Right hindlimb (tissue), 1 donor: ENCODE results near the gene PGAP6.

Experiments
- DNase-seq: peaks from one replicate; pipeline ENCODE4 v3.0.0-alpha.2; 2018

The PGAP6 gene

DNA sequence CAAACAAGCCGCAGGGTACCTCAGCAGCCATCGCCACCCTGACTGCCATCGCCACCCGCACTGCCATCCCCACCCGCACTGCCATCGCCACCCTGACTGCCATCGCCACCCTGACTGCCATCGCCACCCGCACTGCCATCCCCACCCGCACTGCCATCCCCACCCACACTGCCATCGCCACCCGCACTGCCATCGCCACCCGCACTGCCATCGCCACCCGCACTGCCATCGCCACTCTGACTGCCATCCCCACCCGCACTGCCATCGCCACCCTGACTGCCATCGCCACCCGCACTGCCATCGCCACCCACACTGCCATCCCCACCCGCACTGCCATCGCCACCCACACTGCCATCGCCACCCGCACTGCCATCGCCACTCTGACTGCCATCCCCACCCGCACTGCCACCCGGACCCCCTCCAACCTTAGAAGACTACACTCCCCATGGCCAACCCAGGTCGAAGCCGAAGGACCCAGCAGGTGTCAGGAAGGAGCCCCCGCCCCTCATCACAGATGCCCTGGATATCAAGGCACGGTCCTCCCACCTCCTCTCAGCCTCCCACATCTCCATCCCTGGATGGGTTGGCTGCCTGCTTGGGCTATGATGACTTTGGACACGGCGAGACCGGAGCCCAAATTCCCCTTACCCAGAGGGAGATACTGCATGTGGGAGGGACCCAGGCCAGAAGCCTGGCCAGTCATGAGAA lies 3.5 kb downstream of the PGAP6 start:
- DNase-seq = peak; percentile 13

DNA sequence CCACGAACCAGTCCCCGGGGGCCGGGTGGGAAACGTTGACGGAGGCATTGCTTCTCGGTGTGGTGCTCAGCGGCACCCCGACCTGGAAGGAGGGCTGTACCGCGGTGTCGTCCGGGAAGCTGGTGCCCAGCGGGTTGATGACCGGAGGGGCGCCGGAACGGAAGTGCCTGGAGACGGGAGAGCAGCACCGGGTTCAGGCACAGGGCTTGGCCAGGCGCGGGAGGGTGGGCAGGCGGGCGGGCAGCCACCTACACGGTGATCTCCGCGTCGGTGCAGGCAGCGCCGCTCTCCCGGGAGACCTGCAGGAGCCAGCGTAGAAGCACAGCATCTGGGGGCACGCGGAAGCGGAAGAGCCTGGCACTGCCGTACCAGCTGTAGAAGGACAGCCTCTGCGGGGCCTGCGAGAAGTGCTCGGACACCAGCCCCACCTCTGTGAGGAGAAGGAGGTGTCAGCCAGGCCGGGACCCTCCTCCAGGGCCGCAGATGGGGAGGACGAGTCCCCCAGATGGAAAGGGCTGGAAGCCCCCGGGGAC lies 4.3 kb downstream of the PGAP6 start:
- peak; percentile 24 for DNase-seq

DNA sequence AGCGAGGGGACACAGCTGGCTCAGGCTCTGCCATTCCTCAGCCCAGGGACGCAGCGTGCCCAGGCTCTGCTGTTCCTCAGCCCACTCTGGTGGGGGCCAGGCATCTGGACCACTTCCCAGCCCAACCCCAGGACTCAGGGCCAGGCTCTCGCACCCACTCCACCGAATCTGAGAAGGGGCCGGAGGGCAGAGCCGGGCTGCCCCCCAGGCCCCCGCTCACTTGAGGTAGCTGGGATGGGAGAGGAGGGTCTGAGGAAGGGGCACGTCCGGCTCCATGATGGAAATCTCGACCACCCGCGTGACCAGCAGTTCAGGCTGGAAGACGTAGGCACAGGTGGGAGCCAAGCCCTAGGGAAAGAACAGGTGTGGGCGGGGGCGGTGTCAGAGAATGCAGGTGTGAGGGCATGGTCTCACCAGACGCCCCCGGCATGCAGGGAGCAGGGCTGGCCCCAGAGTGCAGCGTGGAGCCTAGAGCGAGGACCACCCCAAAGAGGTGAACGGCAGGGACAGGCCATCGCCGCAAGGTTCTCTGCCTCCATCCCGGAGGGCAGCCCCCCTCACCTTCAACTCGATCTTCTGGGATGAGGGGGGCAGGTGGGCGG lies 4.9 kb downstream of the PGAP6 start:
- no peak for DNase-seq

DNA sequence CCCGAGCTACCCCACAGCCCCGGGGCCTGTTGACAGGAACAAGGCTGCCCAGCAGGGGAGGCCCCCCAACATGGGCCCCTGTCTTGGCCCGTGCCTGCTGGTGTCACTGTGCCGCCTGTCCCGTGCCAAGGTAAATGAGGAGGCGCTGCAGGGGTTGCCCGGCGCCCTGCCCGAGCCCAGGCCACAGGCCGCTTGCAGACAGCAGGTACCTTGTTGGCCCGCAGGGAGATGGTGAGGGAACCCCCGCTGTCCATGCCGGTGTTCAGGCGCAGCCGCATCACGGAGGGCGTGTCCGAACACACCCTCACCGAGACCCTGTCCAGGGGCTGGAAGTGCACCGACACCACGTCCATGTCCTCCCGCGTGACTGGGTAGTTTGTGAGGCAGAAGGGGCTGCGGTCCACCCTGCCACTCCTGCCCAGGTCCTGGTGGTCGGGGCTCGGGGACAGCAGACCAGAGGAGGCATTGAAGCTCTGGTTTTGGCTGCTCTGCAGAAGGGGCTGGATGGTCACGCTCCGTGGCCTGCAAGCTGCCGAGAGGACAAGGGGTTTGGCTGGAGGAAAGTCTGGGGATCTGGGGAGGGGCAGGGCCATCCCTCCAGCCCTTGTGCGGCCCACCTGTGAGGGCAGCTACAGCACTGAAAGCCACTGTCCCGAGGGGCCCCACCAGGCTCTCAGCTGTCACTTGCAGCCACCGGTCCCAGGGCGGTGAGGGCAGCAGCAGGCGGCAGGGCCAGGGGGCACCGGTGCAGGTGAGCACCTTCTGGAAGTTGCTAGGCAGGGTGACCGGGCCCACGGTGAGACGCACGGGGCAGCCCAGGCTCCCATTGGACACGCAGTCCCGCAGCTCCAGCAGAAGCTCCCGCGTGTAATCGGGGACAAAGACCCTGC lies 5.6 kb downstream of the PGAP6 start:
- peak; percentile 21 for DNase-seq

DNA sequence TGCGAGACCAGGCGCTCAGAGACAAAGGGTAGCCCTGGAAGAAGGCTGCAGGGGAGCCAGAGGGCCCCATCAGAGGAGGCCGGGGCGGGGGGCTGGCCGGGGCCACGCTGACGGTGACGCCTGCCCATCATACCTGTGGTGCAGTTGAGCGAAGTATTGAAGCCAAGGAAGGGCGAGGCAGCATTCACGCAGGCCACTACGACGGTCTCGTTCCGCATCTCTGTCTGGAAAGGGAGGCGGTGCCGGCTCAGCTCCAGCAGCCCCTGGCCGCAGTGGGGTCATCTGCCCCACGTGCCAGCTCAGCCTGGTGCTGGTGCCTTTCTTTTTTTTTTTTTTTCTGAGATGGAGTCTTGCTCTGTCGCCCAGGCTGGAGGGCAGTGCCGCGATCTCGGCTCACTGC lies 6.6 kb downstream of the PGAP6 start:
- no peak for DNase-seq

DNA sequence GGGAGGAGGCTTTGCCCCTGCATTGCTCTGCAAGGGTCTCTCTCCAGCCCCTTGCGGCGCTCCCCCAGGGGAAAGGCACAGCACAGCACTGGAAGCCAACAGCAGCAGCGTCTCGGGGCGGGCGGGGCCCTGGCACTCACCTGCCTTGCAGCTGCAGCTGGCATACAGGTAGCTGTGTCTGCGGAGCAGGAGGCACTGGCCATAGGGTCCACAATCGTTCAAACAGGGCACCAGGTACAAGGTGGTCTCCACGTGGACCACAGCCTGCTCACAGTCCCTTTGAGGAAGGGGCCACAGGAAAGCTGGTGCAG lies 7.2 kb downstream of the PGAP6 start:
- peak; percentile 17 for DNase-seq

DNA sequence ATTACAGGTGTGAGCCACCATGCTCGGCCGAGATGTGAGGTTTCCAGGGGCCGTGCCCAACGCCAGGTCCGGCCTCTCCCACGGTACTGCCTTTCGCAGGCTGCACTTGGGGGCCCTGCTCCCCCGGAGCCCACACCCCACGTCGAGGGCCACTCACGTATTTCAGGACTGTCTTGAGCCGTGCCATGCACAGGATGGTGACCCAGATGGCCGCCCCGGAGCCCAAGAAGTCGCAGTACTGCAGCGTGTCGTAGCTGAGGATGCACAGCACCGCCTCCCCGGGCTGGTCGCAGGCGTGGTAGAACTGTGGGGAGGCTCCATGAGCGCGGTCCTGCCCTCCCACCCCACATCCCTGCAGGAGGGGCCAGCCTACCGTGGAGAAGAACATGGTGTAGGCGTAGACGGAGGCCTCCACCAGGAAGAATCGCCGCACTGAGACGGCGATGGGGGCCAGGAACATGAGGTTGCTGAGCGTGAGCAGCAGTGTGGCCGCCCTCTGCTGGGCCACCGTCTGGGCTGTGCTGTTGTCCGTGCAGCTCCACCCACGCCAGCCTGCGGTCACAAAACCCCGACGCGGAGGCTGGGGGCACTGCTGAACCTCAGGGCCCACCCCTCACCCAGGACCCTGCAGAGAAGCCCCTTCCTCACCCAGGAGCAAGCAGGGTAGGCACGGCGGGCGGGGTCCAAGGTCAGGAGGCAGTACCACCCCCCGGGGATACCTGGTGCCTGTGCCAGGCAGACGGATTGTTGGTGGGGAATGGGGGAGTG lies 7.7 kb downstream of the PGAP6 start:
- peak; percentile 18 for DNase-seq

DNA sequence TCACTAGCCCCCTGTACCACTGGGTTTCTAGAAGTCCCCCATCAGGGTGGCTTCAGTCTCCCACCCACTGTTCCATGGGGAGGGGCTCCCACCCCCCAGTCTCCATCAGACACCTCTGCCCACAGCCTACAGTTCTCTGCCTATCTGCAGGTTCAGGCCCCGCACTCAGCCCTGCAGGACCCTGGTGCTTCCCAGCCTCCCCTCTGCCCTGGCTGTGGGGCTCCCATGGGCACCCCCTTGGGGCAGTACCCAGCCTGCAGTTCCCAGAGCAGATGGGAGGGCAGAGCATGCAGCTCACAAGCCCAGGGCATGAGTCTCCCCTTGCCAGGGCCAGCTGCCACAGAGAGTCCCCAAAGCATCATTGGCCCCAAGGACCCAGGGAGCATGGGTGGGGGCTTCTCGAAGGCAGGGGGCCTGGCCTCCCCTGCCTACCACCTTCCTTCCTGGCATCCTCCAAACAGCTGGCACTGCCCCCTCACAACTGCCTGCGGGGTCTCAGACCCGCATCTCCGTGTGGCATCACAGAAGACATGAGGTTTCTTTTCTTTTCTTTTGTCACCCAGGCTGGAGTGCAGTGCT lies 8.7 kb downstream of the PGAP6 start:
- peak; percentile 17 for DNase-seq

DNA sequence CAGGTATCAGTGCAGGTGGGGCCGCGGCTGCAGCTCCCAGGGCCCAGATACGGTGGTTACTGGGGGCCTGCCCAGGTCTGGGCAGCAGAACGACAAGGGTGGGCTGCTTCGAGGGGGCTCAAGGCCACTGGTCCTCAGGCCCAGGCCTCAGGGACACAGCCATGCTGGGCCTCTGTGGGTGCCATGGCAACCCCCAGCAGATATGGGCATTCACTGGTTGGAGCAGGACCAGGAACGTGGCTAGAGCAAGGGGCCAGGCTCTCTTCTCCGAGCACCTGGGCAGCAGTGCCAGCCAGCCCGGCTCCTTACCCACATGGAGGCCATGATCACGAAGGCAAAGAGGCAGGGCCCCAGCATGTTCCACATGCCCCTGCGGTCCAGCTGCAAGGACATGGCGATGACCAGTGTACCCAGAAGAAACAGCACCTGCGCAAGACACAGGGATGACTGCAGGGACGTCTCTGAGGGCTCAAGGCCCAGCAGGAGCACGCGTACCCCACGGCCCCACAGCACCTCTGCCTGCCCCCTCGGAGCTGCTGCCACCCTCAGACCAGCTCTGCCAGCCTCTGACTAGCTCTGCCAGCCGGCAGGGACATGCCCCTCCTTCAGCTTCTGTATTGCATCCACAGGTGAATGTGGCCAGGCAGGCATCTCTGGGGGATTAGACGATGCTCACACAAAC lies 9.3 kb downstream of the PGAP6 start:
- DNase-seq = no peak

DNA sequence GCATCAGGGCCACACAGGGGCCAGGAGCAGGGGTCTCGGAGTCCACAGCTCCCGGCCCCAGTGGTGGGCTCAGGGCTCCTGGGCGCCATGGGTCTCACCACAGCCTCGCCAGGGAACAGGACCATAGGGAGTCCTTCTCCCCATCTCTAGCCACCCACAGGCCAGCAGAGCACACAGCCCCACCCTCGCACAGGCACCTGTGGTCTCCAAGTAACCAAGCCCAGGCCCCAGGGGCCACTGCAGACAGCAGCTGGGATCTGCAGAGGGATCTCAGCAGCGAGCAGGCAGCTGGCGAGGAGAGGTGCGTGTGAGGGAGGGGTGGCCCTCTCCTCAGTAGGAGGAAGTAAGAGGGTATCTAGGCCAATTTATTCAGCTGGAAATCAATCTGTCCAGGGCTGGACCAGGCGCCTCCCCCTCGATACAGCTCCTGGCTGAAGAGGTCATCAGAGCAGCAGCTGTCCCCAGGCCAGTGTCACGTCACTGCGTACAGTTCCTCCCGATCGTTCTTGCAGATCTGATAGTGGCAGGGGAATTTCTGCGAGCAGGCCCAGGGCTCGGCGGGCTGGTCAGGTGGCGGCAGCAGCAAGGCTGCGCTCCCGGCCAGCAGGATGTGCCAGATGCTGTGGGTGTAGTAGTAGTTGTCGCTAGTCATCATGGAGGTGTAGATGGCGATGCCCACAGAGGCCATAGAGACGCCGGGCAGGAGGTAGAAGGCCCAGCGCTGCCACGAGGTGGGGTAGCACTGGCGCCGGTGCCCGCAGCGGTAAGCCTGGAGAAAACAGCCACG lies 10.1 kb downstream of the PGAP6 start:
- peak; percentile 36 for DNase-seq

DNA sequence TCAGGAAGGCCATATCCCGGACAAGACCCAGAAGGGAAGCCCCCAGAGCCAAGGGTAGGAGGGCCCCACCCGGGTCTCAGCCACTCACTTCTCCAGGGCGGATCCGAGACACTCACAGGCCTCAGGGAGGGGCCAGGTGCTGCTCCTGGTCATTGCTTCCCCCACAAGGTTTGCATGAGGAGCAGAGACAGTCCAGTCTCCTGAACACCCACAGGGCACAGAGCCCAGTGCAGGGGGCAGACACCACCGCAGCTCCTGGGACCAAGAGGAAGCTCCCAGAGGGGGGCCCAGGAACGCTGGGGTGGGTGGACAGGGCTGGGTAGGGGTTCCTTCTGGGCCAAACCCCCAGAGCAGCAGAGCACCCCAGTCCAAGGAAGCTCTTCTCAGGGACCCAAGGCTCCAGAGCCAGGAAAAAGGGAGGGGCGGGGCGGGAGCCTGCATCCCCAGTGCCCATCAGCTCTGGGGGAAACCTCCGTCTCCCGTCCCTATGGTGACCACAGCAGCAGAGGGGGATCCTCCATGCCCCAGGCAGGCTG lies 10.7 kb downstream of the PGAP6 start:
- DNase-seq = peak; percentile 33

DNA sequence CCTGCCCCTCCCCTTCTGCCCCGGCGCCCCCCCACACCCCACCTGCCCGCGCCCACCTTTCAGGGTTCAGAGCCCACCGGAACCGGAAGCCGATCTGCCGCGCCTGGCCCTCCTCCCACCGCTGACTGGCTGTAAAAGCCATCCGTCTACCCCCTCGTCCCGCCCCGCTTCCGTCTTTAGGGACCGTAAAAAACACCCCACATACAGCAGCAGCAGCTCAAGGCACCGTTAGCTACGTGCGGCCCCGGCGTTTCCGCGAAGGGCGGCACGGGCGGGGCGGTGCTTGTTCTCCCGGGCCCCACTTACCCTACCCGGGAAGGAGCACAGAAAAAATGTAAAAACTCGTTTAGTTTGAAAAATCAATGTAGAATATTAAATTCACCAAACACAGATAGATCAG lies 11.3 kb downstream of the PGAP6 start, which contains the start of gene MRPL28:
Gene MRPL28 (minus strand): TSS at position 96 of the 400 bp plus-strand sequence. CDS start 320 bp downstream, outside the sequence.
- peak; percentile 97 for DNase-seq

DNA sequence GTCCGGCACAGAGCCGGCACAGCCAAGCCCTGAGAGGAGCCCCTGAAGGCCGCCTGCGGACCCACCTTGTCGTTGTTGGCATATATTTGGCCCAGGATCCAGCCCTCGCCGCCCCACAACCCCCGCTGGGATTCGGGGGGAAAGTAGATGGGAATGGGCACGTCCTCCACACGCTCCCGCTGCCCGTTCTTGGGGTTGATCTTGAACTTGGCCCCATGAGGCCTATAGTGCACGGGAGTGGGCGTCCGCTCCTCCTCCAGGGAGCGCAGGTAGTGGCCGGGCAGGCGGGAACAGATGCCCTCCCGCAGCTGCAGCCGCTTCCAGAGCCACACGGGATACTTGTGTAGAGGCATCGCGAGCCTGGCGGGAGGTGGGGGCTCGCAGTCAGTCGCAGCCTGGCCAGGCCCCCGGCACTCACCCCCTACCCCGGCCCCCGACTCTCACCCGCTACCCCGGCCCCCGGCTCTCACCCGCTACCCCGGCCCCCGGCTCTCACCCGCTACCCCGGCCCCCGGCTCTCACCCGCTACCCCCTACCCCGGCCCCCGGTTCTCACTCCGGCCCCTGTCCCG lies 11.8 kb downstream of the PGAP6 start:
- DNase-seq = peak; percentile 24

DNA sequence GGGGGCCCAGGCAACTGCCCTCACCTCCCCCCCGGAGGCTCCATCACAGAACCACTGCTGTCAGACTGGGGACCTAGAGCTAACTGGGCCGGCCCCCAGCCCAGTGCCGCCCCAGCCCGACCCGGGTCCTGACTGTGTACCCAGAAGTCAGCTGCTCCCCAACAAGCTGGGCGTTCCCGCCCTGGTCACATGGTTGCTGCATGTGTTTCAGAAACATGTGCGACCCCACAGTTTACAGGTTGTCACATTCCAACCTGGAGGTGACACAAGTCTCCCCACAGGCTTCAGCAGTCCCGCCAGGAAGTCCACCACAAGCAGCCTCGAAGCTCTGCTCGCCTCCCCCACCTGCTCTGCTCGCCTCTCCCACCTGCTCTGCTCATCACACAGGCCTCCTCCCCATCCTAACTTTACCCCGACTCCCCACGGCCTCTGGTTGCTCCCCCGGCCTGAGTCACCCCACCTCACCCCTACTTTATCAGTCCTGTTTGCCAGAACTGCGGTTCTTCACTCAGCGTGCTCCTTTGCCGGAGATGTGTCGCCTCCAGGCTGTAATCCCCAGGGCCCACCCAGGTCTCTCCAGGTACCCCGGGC lies 12.4 kb downstream of the PGAP6 start:
- DNase-seq = no peak

DNA sequence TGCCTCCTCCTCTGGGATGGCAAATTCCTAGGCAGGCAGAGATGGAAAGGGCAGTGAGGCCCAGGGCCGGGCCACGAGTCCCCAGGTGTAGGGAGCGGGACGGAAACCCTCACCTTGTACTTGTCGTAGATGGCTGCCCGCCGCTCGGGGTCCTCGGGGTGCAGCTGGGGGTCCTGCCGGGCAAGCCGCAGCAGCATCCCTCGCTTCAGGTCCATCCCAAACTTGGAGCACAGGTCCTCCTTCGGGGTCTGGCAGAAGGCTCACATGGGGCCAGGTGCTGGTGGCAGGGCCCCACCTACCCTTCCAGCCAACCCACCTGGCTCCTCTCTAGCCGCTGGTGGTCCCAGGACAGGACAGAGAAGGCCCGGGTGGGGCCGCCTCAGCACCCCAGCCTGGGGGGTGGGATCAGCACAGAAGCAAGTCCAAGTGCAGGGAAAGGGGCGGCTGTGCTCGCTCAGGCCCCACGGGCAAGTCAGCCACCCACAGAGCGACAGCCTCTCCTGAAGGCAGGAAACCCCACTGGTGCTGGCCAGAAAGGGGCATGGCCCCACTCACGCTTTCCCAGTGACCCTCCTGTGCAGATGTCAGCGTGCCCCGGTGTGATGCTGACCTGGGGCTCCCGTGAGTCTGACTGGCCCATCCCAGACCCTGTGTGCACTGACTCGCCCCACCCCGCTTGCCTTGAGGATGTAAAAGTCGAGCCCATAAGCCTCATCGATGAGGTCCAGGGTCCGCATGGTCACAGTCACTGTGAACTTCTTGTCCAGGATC lies 13.2 kb downstream of the PGAP6 start:
- DNase-seq = no peak

DNA sequence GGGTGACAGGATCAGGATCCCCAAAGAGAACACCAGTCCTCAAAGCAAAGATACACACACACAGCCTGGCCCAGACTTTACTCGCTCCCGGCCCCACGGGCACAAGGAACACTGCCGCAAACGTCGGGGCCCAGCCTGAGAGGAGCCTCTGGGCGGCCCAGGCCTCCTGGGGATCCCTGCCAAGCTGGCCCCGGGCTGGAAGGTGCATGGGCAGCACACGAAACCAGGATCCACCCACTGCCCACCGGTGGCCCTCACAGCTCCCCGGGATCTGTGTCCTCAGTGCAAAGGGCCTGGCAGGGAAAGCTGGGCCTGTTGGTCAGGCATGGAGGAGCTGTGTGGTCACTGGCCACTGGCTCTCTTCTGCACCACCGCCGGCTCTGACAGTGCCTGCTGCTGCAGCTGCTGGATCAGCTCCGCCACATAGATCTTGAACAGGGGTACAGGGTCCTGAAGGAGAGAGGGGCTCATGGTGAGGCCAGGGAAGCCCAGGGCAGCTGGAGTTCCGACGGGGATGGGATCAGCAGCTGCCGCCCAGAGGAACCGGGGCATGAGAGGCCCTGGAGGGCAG lies 14.4 kb downstream of the PGAP6 start:
- no peak for DNase-seq

DNA sequence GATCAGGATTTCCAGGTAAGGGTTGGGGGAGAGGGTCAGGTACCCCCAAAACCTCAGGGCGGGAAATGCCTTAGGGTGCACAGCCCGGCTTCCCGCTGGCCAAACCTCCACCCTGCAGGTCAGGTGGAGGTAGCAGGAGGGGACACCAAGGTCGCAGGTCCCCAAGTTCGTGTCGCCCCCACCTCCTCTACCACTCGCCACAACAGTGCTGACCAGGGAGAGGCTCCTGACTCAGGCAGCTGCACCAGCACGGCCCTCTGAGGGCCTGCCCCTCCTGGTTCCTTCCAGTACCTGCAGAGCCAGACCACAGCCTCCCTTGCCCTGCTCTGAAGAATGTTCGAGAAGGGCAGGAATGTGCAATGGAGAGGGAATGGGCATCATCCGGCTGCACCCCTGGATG lies 15.3 kb downstream of the PGAP6 start:
- DNase-seq = no peak

DNA sequence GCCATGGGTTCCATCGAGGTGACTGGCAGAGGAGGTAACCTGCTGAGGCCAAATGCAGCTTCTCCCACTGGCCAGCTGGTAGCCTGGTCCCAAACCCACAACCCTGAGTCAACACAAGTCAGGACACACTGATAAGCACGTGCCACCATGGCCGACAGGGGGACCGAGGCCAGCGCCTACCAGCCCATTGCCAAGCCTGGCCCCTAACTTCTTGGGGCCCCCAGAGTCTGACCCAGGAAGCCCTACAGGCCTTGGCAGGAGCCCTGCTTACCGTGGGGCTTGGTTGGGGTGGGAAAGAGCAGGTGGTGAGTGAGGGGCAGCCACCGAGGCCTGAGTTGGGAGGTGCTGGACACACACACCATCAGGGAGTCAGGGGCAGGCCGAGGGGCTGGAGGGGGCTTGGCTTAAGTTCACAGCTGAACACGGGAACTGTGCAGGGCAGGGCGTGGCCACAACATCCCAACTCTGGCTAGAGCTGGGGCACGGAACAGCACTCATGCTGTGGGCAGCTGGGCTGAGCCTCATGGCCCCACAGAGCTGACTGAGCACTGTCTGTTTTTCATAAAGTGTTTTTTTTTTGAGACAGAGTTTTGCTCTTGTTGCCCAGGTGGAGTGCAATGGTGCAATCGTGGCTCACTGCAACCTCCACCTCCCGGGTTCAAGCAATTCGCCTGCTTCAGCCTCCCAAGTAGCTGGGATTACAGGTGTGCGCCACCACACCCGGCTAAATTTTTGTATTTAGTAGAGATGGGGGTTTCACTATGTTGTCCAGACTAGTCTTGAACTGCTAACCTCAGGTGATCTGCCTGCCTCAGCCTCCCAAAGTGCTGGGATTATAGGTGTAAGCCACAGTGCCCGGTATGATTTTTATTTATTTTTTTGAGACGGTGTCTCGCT lies 16.9 kb downstream of the PGAP6 start:
- DNase-seq = no peak
